Activated CD4-positive, alpha-beta T cell treated with anti-CD3 and anti-CD28 coated beads, Interleukin-2, amount 50 U/mL, for 1 hour (primary cell): Measurements from ENCODE around the gene TBCD.

Experiments used
- DNase-seq: peaks from one replicate; pipeline ENCODE4 v3.0.0-alpha.2; 2020

TBCD gene

GRCh38 chr17:82793974-82794630, 42.2 kb downstream of the TBCD start:
- DNase-seq = no peak

GRCh38 chr17:82794781-82795482, 43.1 kb downstream of the TBCD start:
- DNase-seq = no peak

GRCh38 chr17:82795615-82796014, 43.8 kb downstream of the TBCD start:
- no peak for DNase-seq

DNA sequence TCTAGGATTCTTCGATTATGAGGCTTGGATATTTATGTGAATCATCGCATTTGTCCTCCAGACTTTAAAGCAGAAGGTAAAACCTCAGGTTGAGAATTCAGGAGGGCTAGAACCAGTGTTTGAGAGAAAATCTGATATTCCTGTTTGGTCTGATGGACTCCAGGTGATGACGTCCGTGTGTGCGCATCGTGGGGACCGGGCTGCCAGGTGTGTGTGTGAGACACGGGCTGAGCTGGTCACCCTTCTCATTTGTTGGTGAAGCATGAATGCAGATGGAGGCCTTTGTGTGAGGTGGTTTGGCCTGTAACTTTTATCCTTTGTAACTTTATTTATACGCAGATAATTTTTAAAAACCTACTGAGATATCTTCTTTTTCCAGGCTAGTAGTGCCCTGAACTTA, 45.2 kb downstream of the TBCD start:
- DNase-seq = no peak

DNA sequence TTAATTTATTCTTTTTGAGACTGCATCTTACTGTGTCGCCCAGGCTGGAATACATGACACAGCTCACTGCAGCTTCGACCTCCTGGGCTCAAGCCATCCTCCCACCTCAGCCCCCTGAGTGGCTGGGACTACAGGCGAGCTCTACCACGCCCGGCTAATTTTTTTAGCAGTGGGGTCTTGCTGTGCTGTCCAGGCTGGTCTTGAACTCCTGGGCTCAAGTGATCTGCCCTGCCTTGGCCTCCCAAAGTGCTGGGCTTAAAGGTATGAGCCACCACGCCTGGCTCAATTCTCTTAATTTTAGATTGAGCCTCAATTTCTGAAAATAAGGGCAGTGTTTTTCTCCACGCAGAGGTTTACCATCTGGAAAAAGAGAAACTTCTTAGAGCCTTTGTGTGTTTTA, 46.9 kb downstream of the TBCD start:
- no peak for DNase-seq

- no peak for DNase-seq
Observed at GRCh38 chr17:82799591-82799990, 47.7 kb downstream of the TBCD start.

DNA sequence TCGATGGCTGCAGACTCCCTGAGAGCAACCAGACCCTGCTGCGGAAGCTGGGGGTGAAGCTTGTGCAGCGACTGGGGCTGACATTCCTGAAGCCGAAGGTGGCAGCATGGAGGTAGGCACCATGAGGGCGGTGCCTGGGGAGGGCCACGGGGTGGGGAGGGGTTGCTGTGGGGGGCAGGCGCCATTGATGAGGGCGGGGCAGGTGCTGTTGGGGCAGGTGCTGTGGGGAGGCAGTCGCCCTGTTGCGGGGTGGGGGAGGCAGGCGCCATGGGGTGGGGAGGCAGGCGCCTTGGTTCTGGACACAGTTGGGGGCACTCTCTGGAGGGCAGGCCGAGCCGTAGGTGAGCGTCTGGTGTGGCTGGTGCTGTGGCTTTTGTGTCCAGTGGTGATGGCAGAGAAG, 49.0 kb downstream of the TBCD start:
- no peak for DNase-seq

DNA sequence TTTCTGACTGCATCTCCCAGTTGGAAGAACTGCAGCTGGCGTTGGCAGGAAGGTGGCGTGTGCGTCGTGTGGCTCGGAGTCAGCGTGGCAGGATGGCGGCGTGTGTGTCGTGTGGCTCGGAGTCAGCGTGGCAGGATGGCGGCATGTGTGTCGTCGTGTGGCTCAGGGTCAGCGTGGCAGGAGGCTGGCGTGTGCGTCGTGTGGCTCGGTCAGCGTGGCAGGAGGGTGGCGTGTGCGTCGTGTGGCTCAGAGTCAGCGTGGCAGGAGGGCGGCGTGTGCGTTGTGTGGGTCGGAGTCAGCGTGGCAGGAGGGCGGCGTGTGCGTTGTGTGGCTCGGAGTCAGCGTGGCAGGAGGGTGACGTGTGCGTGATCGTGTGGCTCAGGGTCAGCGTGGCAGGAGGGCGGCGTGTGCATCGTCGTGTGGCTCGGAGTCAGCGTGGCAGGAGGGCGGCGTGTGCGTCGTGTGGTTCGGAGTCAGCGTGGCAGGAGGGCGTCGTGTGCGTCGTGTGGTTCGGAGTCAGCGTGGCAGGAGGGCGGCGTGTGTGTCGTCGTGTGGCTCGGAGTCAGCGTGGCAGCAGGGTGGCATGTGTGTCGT, 49.6 kb downstream of the TBCD start:
- no peak for DNase-seq

DNA sequence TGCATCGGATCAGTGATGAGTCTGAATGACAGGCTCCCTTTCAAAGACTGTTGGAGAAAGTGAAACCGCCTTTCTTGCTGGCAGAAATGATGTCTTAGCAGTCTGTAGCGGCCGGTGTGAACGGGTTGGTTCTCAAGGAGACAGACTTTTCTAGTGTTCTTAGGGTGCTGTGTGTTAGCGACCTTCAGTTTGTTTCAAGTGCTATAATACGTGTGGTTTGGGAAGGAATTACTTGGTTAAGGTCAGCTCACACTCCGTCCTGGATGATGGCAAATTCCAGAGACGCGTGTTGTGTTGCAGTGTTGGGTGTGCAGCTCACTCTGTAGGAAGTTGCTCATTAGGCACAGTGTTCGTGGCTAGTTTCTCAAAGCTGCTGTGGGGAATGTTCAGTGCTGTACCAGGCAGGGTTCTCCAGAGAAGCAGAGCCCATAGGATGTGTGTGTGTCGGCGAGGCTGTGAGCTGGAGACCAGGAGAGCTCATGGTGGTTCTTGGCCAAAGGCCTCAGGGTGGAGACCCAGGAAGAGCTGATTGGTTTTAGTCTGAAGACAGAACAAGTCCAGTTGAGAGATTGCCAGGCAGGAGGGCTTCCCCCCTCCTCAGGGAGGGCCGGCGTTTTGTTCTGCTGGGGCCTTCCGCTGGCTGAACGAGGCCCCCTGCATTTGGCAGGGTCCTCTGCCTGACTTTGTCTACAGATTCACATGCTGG, 50.4 kb downstream of the TBCD start:
- DNase-seq = no peak

DNA sequence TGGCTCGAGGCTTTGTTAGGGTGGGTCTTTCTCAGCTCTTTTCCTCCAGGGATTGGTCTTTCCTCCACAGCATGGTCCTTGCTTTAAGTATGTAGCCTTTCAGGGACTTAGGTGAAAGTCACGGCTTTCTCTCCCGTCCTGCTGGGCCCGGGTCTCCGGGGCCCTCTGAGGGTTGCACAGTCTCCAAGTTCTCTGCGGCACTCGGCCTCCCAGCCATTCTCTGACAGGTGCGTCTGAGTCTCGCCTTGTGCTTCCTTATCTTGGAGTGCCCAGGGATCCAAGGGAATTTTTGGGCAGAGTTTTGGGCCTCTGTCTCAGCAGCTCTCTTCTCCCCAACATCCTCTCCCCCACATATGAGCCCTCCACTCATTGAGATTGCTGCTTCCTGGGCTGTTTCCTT, 51.3 kb downstream of the TBCD start:
- no peak for DNase-seq

GRCh38 chr17:82803606-82804005, 51.7 kb downstream of the TBCD start:
- DNase-seq = no peak

GRCh38 chr17:82804442-82805191, 52.8 kb downstream of the TBCD start:
- DNase-seq = no peak

GRCh38 chr17:82805254-82805653, 53.4 kb downstream of the TBCD start:
- no peak for DNase-seq

GRCh38 chr17:82805823-82806222, 54.0 kb downstream of the TBCD start:
- DNase-seq = no peak

GRCh38 chr17:82806645-82807044, 54.8 kb downstream of the TBCD start:
- DNase-seq = no peak

GRCh38 chr17:82807101-82807500, 55.2 kb downstream of the TBCD start:
- no peak for DNase-seq

DNA sequence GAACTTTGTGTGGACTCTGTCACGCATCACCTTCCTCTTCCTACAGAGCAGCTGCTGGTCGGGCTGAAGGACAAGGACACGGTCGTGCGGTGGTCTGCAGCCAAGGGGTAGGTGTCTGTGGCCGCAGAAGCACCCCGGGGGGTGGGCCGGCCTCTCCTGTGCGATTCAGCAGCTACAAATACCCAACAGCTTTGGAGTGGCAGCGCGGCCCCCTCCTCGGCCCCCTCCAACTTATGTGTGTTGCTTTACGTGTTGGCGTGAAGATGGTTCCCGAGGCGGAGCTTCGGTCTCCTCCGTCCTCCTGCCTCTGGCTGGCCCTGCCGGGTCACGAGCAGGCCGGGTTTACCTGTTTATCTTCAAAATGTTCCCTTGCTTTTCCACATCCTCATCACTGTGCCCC, 55.7 kb downstream of the TBCD start:
- no peak for DNase-seq

GRCh38 chr17:82808006-82808405, 56.1 kb downstream of the TBCD start:
- DNase-seq = no peak

DNA sequence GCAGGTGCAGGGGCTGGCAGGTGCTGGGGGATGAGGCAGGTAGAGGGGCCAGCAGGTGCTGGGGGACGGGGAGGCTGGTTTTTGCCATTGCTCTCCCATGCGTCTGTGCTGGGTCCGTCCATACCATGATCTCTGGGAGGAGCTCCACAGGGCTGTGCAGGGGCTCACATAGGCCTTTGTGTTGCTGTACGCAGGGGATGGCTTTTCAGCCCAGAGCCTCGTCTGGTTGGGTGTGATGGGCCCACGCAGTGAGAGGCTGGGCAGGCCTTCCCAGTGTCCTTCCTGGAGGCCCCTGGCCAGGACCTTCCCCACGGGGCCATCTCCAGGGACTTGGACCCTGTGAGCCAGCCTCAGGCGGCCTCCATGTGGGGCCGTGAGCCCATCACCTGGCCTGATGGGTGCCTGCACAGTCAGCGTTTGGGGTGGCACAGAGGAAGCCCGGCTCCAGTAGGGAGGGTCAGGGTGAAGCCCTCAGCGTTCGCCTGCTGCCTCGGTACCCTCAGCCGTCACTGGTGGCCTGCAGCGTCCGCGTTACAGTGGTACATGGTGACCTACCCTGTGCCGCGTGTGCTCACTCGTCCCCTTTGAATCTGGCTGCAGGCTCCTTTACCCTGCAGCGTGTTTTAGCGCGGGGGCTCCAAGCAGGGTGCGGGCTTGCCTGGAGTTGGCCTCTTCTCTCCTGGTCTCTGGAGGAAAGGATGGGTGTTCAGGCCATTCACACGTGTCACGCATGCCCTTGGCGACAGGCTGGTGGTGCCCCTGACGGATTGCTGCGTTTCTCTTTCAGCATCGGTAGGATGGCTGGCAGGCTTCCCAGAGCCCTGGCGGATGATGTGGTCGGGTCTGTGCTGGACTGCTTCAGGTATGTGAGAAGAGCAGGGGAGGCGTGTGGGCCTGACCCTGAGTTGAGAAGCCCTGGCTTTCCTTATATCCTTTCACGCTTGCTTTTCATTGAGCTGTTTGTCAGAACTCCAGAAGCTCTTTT, 57.3 kb downstream of the TBCD start:
- DNase-seq = no peak

DNA sequence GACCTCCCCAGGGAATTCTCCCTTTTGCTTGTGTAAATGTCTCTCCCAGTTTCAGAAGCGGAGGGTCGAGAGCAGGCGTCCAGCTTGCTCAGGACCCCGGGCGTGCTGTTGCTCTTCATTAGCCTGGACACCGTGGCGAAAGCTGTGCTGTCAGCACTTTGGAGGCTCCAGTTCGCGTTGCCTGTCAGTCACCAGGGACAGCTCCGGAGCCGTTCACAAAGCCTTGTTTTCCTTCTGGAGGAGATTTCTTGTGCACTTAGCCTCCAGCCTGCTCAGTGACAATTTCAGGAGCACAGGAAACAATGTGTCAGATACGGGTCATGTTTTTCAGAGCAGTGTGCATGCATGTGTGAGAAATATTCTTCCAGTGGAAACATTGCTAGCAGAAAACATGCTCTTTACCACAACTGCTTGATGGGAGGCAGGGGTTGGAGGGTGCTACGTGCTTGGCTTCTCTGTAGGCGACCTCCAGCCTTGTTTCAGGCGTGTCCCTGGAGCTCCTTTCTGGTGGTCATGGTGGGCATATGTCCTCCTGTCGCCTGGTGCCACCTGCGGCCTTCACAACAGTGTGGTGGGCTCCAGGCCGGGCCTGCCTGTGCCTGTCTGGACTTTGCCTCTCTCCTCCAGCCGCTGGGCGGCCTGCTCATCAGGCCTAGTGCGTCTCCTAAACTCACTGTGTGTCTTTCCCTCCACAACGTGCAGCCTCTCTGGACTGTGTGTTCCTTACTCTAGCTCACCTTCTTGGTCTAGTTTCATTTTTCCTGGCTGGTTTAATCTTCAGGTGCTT, 59.0 kb downstream of the TBCD start:
- no peak for DNase-seq

- DNase-seq = no peak
Observed at GRCh38 chr17:82812058-82812457, 60.2 kb downstream of the TBCD start.
